ENCODE data around the gene CALD1.

CALD1 gene

GRCh38 chr7:134870156-134870555 is 90.7 kb downstream of the CALD1 start:
- DNase-seq: no peak

GRCh38 chr7:134870781-134871180 is 91.3 kb downstream of the CALD1 start:
- DNase-seq: no peak

DNA sequence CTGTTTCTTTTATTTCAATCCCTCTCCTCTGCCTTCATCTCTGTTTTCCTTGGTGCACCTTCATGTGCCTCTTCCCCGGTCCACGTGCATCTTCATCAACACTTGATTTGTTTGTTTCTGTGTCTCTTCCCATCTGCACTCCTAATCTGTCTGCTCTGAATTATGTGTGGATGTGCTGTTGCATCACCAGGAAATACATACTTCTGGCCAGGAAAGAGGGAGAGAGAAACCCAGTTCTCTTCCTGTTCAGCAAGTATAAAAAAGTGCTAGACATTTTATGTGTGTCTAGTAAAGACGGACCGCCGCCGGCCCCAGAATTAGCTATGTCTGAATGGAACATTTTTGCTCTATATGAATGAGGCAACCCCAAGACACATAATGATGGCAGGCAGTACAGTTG is 93.8 kb downstream of the CALD1 start:
- no peak for DNase-seq

- DNase-seq: no peak
Measured at GRCh38 chr7:134874407-134874806, 95.0 kb downstream of the CALD1 start.

DNA sequence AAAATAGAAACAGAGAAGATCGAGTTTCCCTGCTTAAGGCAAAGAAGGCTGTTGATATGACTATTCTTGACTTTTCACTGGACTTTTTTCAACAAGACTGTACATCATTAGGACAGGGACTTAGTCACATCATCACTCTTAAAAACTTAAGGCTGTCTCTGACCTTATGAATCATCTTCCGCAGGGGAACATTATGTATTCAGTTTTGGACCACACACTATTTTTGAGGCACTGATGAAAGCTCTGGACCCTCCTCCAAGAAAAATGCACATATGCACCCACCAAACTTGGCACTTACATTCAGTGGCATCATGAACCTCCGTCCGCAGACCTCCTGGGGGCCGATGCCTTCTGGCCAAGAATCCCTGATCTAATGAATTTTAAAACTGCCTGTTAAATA is 96.4 kb downstream of the CALD1 start:
- no peak for DNase-seq

DNA sequence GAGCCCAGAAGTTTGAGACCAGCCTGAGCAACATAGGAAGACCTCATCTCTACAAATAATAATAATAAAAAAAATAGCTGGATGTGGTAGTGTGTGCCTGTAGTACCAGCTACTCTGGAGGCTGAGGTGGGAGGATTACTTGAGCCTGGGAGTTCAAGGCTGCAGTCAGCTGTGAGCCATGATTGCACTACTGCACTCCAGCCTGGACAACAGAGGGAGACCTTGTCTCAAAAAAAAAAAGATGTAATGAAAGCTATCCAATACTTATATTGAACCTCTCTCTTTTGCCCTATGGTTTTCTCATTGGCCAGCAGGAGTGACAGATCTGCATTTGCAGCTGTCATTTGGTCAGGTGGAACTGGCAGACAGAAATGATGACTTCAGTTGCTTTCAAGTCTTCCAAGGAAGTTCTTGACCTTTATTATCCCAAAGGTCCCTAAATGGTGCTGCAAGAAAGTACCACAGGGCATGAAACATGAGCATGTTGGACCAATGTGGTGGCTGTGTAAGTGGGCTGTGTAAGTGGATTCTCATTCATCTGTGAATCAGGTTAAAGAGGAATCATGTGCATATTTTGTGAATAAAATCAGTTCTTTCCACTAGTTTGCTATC is 99.4 kb downstream of the CALD1 start:
- DNase-seq: no peak

DNA sequence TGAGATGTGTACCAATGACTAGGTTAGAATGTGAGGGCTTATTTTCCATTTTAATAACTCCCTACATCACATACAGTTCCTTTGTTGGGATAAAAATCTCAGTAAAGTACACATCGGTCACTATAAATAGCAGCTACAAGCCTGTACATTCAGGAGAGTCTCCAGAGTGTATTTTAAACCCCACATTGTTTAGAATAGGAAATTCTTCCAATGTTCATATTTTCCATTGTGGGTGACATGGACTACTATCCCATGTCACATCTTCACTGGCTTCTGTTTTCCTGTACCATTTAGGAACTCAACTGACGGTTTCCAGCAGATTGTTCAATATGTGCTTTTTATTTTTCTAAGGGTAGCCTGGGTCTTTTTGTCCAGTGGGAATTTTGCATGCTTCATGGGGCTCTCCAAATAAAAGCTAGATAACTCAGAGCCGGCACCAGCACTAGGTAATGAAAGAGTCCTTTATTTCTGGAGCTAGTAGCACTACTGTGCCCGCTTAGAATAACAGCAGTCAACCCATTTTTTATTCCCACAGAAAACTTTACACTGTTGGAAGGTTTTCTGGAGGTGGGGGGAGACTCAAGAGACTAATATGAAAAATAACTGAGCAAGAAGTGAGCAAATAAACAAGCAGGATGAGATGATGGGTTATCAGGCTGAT is 100.5 kb downstream of the CALD1 start:
- no peak for DNase-seq

DNA sequence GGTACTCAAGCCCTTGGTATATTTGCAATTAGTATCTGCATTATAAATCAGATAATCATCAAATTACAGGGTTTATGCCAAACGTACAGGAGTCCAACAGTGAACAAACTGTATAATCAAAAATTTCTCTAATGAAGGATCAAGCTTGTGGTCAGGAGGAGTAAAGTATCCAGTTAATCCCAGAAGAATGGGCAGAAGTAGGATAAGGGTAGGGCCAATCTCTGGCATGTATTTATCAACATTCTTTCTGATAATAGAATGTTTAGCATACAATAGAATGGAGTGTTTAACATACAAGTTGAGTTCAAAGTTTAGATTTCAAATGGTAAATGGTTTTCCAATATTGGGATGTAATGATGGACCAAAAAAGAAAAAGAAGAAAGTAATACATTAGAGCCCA is 103.0 kb downstream of the CALD1 start:
- no peak for DNase-seq

- no peak for DNase-seq
Measured at GRCh38 chr7:134885967-134886352, 106.5 kb downstream of the CALD1 start.

DNA sequence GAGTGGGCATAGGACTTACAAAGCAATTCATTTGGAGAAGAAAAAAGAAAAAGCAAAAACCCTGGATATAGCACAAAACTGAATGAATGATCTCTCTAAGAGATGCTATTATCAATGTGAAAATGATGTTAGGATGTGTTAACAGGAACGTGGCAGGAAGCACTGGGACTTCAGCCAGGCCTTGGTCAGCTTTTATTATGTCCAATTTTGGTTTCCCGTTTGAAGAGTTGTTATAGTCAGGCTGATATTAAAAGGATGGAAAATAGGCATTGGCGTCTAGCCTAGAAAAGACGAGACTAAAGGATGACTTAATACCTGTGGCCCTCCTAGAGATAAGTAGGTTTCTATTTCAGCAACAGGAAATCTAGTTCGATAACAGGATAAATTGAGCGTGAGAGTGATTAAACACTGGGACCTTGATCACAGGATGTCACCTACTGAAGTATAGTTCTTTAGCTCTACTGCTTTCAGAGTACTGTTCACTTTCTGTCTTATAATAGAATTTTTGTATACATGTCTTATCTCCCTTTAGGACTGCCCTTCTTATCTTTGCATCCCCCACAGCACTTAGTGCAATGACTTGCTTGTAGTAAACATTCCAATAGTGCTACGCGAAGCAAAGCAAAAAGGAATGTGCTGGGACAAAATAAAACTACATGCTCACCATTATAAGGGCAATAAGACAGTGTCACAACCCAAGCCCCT is 107.1 kb downstream of the CALD1 start:
- no peak for DNase-seq

DNA sequence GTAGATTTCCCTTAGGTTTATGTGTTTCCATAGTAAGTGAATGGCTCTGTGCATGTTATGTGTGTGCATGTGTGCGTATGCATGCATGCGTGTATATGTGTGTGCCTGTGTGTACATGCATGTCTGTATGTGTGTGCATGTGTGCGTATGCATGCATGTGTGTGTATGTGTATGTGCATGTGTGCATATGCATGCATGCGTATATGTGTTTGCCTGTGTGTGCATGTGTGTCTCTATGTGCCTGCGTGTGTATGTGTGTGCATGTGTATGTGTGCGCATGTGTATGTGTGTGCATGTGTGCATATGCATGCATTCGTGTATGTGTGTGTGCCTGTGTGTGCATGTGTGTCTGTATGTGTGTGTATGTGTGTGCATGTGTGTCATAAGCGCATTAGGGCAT is 108.1 kb downstream of the CALD1 start:
- DNase-seq: no peak

GRCh38 chr7:134888141-134888740 is 108.8 kb downstream of the CALD1 start:
- DNase-seq: no peak

DNA sequence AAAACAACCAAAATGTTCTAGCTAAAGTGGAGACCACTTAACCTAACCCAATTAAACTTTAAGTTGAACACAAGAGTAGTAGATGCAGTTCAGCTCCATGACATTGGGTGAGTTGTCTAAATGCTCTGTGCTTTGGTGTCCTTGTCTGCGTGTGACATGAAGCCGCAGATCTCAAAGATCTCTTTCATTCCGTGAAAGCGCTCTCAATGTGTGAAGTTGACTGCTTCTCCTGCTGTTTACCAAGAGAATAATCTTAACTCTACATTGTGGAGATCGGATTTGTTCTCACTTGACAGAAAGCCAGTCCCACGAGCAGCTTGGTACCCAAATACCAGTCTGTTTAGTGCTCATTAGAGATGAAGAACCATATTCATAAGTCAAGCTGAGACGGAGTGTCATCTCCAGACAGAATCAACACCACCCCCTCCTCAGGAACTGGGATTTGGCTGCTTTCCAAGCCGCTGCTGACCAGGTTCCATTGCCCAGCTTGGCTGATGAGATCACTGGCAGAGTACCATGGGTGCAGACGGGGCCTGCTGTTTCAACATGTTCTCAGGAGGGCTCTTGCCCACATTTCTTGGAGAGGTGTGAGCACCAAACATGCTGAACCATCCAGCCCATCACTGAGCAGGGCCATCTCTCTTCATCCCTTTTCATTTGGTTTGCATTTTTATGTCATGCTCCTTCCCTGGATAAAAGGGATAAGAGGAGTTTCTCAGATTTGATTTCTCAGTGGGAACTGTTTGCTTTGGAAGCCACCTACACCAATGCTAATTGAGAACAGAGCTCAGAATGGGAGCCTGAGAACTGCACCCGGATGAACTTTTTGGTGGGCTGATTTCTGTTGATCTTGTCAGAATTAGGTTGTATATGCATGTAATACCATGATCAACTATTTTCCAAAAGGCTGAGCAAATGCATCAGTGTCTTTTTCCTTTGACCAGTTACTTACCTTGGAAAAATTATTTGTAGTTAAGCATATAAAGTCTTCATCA is 111.1 kb downstream of the CALD1 start:
- no peak for DNase-seq

GRCh38 chr7:134891262-134891695 is 111.8 kb downstream of the CALD1 start:
- no peak for DNase-seq

GRCh38 chr7:134891696-134892678 is 112.6 kb downstream of the CALD1 start:
- DNase-seq: no peak

DNA sequence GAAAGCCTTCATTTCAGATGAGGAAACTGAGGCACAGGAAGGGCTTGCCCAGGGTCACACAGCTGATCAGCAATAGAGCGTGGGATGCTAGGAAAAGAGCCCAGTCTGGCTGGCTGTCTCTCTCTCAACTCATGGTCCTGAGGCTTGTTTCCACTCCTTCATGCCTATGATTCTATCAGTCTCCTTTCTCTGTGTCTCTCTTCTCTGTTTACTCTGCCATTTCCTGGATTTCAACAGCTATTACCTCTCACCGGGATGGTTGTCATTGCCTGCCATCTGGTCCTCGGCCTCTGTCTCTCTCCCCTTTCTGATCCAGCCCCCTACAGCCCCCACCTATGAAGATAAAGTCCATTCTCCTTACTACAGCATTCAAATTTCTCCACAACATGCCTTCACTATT is 113.5 kb downstream of the CALD1 start:
- DNase-seq: no peak

GRCh38 chr7:134893920-134894319 is 114.5 kb downstream of the CALD1 start:
- DNase-seq: no peak

- DNase-seq: no peak
Measured at GRCh38 chr7:134894928-134895327, 115.5 kb downstream of the CALD1 start.

DNA sequence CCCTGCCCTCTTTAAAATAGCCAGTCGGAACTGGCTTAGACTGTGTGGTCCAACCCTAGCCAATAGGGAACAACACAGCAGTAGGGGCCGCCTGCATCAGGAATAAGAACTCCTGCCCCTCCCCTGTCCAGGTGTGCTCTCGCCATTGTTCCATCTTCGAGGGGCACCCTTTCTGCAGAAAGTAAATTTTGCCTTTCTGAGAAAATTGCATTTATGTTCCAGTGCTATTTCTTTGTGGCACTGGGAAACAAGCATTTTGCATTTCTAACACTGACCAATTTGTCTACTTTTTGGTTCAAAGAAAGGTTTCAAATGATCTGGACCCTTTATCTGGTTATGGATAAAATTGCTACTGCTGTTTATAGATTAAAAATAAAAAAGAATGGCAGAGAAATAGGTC is 116.6 kb downstream of the CALD1 start:
- DNase-seq: no peak

- DNase-seq: no peak
Measured at GRCh38 chr7:134897936-134898335, 118.5 kb downstream of the CALD1 start.

DNA sequence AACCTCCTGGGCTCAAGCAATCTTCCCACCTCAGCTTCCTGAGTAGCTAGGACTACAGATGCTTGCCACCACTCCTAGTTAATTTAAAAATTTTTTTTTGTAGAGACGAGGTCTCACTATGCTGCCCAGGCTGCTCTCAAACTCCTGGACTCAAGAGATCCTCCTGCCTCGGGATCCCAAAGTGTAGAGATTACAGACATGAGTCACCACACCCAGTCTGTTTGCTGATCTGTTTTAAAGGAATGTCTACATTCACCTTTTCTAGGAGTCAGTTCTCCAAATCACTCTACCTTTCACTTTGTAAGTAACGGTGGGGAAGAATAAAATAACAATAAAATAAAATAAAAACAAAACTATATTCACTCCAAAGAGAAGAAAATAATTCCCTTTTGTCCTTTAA is 120.3 kb downstream of the CALD1 start:
- DNase-seq: no peak

All from T-helper 1 cell (primary cell).